HTERT RPE-1 (cell line): ENCODE results near the gene MAPKAP1.
"Not testable (repeated sequence)": the region's sequence is repeated elsewhere in the genome, so short reads cannot be mapped to it uniquely, and the experiment has no call there.

Experiments
- in situ Hi-C: fragments of 300-500 bp; cut with MboI; formaldehyde crosslinking; loops from 4 replicates; pipeline ENCODE4 v1.14.3; 2020; ENCODE audit warnings: low sequenced_read_pairs

Gene MAPKAP1

DNA sequence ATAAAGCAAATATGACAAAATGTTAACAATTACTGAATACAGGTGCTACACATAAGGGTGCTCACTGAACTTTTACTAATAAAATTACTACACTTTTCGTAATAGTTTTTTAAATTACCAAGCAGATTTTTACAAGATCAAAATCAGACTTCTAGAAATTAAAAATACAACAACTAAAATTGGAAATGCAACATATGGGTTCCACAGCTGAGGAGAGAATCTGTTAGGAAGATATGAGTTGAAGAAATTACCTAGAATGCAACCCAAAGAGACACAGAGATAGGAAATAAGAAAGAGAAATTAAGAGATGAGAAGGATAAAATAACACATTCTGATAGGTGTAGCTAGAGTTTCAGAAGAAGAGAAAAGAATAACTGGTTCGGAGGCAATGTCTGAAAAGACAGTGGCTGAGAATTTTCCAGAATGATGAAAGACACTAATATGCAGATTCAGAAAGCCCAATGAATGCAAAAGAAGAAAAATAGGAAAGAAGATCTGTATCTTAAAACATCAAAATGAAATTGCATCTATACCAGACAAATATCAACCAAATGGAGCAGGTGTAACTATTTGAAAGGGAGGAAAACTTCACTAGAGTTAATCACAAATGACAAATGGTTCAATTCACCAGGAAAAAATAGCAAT lies 95.8 kb downstream of the MAPKAP1 start:
- in situ Hi-C loops, result no loop called here

DNA sequence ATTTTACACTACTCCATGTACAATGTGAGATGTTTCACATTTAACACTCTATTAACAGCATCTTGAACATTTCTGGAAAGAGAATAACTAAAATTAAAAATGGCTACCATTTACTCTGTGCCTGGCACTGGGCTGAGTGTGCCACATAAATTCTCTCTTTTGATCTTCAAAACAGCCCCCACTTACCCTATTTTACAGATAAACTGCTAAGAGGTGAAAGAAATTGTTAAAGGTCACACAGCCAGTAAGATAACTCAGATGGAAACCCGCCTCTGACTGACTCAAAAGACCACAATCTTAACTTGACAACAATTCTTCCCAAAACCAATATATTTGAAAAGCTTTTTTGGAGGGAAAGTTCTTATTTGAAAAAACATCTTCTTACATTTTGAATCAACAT lies 97.3 kb downstream of the MAPKAP1 start:
- in situ Hi-C loops, result no loop called here

DNA sequence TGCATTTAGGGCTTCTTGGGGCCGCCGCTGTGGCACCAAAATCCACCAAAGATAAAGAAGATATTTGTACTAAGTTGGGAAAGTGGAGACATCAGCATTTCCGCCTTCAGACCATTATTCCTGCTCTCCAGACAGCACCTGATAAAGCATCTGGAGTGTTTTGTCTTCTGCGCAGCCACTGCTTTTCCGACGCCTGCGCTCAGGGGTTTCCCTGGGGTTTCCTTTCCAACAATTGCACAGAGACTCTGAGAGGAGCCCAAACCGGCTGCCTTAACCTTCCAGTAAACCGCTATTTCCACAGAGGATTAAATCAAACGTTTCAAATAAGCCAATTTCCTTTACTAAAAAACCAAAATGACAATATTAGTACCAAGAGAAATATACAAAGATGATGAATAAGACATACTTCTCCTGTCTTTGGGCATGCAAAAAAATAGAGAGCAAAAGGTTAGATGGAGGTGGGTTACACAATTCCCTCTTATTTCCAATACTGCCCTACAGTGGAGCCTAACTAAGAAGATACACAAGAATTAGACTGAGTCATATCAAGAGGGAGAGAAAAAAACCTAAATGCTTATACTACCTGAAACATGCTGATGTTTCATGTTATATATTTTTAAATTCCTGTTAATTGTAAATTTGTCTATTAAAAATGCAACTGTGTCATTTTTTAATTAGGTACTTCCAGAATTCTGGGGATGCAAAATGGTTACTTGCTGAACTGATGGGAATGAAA lies 98.4 kb downstream of the MAPKAP1 start:
- in situ Hi-C loops, result no loop called here

DNA sequence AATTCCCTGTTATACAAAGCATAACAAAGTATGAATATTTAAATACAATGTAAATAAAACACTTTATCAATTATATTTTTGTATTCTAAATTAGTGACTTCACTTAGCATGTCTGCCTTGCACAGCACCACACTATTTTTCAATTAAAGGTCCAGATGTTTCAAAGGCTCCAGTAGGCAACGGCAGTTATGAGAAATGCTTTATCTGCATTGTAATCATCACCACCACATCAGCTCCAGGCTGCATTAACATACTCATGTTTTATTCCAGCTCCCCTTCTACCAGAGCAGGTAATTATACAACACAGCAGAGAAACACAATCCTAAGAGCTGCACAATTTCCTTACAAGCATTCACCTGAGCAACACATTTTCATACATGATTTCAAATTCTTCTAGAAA lies 102.8 kb downstream of the MAPKAP1 start:
- in situ Hi-C loops, result no loop called here

DNA sequence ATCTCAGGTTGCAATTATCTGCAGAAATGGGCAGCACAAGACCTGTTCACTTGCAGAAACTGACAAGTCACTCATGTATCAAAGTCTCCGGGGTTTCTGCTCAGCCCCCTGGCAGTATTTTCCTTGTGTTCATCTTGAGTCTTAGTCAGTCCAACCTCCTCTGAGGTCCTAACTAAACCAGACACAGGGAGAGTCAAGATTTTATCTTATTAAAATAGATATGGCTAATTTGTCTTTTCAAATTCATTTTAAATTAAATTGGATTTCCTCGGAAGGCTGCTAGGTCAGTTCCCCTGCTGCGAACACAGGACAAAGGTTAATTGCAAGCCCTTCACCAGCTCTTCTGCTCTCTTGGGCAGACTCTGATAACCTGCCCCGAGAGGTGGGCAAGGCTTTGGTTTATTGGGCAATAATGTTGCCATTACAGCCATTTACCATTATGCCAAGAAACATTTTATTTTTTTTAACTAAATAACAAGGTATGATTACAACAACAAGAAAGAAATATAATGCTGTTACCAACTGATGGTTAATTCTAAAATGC lies 103.5 kb downstream of the MAPKAP1 start:
- in situ Hi-C loops, result no loop called here

DNA sequence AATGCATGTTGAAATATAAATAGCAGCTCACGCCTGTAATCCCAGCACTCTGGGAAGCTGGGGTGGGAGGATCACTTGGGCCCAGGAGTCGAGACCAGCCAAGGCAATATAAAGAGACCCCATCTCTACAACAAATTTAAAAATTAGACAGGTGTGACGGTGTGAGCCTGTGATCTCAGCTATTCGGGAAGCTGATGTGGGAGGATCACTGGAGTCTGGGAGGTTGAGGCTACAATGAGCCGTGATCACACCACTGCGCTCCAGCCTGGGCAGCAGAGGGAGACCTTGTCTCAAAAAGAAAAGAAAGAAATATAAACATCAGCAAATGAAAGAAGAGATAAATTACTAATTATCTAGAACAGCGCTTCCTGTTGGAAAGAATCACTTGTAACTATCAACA lies 105.0 kb downstream of the MAPKAP1 start:
- in situ Hi-C loops, result no loop called here

DNA sequence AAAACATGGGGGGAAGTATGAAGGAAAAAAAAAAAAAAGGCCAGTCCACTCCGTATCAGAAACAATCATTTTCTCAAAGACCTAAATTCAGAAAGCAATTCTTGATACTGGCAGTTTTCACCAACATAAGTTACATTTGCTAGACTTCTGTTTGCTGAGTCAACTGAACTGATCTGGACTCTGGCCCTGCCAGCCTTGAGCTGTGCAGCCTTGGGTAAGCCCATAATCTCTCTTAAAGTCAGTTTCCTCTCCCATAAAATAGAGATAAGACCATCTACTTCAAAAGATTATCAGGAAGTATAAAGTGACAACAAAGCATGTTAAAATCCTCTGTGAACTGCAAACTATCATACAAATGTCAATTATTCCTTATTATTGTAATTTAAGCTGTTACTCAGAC lies 106.8 kb downstream of the MAPKAP1 start:
- in situ Hi-C loops, result no loop called here

DNA sequence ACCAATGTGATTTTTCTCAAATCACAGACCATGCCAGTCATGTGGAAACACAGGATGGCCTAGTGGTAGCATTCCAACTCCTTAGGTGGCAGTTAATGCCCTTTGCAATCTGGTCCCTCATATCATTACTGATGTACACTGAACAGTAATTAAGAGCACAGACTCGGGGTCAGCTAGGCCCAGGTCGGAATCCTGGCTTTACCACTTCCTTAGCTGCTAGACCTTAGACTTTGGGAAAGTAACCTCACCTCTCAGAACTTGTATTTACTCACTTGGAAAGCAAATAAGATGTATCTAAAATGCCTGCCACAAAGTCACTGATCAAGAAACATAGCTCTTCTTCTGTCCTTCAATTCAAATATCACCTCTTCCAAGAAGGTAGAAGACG lies 112.8 kb downstream of the MAPKAP1 start:
- in situ Hi-C loops, result no loop called here

DNA sequence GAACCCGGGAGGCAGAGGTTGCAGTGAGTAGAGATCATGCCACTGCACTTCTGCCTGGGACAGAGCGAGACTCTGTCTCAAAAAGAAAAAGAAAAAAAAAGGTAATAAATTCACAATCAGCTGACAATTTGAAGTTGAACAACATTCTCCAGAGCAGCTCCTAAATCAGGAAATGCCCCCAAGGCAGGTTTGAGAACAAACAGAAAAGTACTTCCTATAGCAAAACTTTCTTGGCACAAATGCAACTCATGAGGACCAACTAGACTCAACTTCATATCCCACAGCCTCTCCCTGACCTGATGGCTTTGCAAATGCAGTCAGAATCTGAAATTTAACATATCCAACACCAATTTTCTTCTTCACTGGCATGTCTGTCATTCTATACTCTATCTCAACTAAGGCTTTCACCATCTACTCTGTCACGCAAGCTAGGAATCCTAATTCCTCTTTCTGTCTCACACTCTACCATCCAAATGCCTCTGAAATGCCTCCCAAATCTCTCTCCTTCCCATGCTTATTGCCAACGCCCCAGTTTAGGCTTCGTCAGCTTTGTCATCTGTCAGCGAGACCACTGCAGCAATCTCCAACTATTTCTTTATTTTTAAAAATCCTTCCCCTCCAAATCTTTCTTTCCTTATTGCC lies 113.3 kb downstream of the MAPKAP1 start:
- in situ Hi-C loops, result no loop called here

DNA sequence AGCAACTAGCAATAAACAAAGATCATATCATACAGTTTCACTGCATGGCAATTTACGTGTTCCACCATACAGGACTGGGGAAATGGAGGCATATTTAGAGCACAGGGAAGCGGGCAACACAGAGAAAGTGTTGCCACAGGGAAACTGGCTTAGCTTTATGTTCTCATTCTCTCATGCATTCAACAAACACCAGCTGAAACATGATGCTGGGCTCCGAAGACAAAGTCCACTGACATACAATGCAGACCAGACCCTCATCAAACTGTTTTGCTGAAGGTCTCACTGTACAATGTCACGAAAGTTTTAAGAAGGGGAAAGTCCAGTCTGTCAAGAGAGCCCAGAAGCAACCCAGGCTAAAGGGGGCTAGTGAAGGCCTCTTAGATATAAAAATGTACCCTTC lies 115.1 kb downstream of the MAPKAP1 start:
- in situ Hi-C loops, result no loop called here

DNA sequence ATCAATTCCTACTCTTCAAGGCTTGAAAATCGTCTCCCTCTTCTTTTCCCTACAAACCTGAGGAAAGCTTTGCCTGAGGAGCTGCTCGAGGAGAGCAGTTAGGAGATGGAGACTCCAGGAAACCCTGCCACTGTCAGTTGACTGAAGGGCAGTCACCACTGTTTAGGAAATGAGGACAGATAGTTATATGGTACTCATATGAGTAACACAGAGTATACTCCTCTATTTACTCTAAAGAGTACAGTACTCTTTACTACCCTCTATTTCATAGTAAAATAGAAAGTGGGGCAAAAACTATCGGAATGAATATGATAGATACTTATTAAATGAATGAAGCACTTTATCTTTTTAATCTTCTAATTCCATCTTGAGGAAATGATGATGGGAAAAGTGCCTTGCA lies 115.8 kb downstream of the MAPKAP1 start:
- in situ Hi-C loops, result no loop called here

DNA sequence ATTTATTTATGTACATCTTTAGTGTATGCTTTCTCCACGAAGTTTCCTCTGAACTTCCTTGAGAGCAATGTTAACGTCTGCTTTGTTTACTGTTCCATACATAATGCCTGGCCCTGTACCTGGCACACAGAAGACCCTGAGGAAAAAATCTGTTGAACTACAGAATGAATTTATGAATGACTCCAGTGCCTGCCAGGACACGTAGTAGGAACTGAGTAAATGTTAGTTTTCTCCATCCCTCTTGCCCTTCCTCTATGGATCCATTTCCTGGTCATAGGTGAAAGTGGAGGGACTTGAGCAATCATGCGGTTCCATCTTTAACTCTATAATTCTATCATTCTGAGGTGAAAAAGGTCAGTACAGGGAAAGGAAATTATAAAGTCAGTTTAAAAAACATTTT lies 117.7 kb downstream of the MAPKAP1 start:
- in situ Hi-C loops, result no loop called here

DNA sequence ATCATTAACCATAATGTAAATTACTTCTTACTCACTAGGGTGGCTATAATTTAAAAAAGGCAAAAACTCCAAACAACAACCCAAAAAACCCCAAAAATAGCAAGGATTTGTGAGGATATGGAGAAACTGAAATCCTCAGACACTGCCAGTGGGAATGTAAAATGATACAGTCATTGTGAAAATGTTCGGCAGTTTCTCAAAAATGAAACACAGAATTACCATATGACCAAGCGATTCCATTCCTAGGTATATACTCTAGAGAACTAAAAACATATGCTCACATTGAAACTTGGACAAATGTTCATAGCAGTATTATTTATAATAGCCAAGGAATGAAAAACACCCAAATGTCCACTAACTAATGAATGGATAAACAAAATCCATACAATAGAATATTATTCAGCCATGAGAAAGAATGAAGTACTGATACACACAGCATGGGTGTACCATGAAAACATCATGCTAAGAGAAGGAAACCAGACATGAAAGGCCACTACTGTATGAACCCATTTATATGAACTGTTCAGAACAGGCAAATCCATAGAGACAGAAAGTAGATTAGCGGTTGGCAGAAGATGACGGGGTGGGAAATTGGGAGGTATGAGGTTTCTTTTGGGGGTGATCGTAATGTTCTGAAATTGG lies 119.1 kb downstream of the MAPKAP1 start:
- in situ Hi-C loops, result no loop called here

DNA sequence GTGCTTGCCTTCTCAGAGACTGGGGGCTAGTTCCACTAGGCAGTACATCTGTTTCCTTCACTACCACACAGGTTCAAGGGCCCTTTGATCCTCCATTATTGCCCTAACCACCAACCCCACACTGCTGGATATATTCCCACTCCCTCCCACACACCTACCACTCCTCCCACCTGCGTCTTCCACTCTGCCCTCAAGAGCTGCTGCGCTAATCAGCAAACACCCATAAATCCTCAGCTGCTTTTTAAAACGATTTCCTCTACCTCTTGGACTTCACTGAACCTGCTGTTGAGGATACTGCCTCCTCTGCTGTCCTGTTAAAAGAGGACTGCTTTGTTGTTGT lies 120.9 kb downstream of the MAPKAP1 start:
- in situ Hi-C loops, result no loop called here

DNA sequence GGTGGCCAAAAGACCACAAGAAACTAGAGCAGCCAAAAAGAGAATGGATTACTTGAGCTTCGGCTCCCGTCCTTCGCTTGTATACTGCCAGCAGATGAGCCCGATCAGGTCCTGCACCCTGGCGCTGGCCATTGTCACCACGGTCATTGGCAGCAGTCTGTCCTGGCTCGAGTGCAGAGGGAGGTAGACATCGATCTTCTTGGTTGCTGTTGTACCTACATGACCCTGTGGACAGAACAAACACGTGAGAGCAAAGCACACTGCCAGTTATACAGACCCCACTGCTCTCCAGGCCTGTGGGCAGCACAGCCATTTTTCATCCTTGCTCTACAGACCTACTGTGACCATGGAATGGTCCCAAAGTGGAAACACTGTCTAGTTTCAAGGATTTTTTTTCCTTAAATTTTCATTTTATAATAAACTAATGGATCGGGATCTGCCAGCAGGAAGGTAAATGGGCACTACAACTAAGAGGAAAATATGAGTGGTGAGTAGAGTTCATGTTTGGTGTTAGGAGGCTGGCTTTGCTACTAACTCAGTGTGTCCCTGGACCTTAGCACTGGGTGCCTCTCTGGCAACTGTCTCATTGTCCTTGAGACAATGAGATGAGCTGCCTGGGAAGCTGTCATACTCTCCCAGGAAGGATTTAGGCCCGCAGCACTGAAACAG lies 121.4 kb downstream of the MAPKAP1 start:
- in situ Hi-C loops, result no loop called here

DNA sequence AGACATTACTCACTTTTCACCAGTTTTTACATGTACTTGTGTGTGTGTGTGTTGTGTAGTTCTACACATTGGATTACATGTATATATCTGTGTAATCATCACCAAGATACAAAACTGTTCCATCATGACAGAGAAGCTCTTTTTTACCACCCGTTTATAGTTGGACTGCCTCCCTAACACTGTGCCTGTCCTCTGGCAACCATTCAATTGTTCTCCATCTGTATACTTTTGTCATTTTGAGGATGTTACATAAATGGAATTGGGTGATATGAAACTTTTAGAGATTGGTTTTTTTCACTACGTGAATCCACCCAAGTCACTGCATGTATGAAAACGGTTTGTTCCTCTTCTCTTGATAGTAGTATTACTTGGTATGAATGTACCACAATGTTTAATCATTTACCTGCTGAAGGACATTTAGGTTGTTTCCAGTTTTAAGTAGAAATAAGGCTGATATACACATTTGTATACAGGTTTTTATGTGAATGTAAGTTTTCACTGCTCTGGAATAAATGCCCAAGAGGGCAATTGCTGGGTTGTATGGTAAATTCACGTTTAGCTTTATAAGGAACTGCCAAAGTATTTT lies 126.2 kb downstream of the MAPKAP1 start:
- in situ Hi-C loops, result no loop called here

DNA sequence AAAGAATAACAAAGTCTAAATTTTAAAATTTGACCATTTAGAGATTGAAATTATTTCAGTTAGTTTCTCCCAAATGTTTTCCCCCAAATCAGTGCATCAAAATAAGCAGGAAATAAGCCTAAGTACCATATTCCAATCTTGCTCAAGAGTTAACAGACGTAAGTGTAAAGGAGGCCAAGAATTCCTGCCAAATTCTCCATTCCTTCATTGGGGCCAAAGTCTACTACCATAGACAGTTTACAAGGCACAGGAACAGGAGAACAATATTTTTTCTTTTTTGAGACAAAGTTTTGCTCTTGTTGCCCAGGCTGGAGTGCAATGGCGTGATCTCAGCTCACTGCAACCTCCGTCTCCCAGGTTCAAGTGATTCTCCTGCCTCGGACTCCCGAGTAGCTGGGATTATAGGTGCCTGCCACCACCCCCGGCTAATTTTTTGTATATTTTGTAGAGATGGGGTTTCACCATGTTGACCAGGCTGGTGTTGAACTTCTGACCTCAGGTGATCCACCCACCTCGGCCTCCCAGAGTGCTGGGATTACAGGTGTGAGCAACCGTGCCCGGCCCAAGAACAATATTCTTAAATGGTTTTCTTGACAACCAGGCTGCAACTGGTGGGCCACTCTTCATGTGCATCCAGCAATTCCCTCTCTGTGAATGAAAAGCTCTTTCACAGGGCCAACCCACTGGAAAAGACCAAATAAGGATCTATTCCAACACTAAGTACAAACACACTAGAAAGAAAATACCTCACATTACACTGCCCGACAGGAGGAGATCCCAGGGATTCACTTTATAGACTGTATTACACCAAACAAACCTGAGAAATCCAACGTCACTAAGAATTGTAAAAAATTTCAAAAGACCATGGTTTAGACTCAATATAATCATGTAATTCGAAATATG lies 127.7 kb downstream of the MAPKAP1 start:
- in situ Hi-C loops, result no loop called here

DNA sequence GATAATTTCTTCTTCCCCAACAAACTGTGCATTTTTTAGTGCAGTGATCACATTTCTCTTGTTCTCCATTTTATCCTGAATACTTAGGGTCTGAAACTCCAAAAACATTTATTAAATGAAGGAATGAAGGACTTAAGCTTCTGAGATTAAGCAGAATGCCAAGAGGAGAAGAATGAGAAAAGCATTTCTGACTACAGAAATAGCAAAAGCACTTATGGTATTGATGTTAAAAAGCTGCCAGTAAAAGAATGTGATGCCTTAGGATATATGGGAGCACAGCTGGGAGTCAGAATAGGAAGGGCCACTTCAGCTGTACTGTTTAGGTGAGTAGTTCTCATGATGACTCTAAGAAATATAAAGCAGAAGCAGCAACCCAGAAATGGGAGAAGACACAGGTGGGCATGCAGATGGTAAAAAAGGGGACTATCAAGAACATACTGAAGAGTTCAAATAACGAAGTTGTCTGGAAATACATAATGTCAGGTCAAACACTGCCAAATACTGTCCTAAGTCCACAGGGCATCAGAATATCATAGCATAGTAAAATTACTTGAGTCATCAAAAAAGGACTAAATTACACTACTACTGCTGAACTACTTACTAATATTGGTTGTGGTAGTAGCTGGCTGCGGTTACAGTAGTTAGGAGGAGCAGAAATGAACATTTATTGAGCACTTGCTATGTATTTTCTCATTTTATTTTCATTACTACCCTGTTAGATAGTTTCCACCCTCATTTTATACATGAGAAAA lies 132.7 kb downstream of the MAPKAP1 start:
- in situ Hi-C loops, result no loop called here

DNA sequence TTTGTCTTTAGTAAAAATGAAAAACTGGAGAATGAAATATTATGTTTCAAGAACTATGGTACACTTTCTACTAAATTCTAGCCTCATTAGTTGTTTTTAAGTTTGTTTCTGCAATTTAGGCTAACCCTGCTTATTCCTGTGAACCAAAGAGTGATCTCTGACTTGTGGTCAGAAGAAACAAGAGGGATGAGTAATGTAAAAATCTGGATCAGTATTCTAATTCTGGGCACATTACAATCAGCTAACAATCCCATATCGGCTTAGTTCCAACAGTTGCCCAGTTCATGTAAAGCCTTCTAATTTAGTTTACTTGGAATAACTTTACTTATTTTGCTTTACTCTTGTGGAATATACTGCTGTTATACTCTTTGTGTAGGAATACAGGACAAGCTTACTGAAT lies 134.5 kb downstream of the MAPKAP1 start:
- in situ Hi-C loops, result not testable (repeated sequence)
